ENCODE measurements around the gene METTL9.

DNA sequence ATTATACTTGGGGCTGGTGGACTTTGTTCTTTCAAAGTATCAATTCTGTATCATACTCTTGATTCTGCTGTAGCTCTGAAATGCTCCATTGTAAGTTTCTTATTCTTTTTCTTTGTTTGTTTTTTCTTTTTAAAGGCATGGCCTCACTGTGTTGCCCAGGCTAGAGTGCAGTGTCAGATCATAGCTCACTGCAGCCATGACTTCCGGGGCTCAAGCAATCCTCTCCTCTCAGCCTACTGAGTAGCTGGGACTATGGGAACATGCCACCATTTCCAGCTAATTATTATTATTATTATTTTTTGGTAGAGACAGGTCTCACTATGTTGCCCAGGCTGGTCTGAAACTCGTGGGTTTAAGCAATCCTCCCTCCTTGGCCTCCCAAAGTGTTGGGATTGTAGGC, 38.9 kb upstream of the METTL9 start:
- TF ChIP-seq, protein P1, sequence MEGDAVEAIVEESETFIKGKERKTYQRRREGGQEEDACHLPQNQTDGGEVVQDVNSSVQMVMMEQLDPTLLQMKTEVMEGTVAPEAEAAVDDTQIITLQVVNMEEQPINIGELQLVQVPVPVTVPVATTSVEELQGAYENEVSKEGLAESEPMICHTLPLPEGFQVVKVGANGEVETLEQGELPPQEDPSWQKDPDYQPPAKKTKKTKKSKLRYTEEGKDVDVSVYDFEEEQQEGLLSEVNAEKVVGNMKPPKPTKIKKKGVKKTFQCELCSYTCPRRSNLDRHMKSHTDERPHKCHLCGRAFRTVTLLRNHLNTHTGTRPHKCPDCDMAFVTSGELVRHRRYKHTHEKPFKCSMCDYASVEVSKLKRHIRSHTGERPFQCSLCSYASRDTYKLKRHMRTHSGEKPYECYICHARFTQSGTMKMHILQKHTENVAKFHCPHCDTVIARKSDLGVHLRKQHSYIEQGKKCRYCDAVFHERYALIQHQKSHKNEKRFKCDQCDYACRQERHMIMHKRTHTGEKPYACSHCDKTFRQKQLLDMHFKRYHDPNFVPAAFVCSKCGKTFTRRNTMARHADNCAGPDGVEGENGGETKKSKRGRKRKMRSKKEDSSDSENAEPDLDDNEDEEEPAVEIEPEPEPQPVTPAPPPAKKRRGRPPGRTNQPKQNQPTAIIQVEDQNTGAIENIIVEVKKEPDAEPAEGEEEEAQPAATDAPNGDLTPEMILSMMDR (IDR thresholded peaks at IDR 0.05), result no peak
- TF ChIP-seq EP300 (IDR thresholded peaks at IDR 0.05), result no peak

Data from ovary (tissue), 3 donors.